CD14-positive monocyte (primary cell): ENCODE measurements around the gene RAB40C. TPM values are rescaled to one million over a fixed set of nuclear protein-coding genes. Genes with fewer than 3 reads are reported as not detected.

Experiments
- DNase-seq, 3 donors: peaks; one replicate each; pipeline ENCODE4 v3.0.0-alpha.2; 2011 to 2022
- H2AFZ ChIP-seq: 2 replicates; pipeline ENCODE4 v1.6.0; 2012; ENCODE audit warnings: mild to moderate bottlenecking, low read depth, low read length, inconsistent platforms; ENCODE audit not compliant: insufficient read depth, poor library complexity, severe bottlenecking
- H3K27ac ChIP-seq, 2 donors: 1 replicate in 1 of 2; 2 replicates in 1 of 2; pipeline ENCODE4 v1.5.1; 2012 to 2013; ENCODE audit warnings: low read length in 2 of 2, control low read depth in 1 of 2, inconsistent platforms in 1 of 2, low read depth in 1 of 2, mild to moderate bottlenecking in 1 of 2
- H3K27me3 ChIP-seq, 2 donors: one replicate each; pipeline versions ENCODE4 v1.6.0 to v1.6.1; 2011 to 2013; ENCODE audit warnings: low read length in 2 of 2; ENCODE audit not compliant: control insufficient read depth in 2 of 2, insufficient read depth in 2 of 2
- H3K36me3 ChIP-seq, 2 donors: replicated peaks in 1 of 2; 1 replicate in 1 of 2; 2 replicates in 1 of 2; pipeline versions ENCODE4 v1.5.1 to v1.6.1; 2012 to 2013; ENCODE audit warnings: low read length in 2 of 2, control low read depth in 1 of 2, inconsistent platforms in 1 of 2, mild to moderate bottlenecking in 1 of 2; ENCODE audit not compliant: insufficient read depth in 2 of 2, control insufficient read depth in 1 of 2
- H3K4me1 ChIP-seq, 2 donors: 1 replicate in 1 of 2; 2 replicates in 1 of 2; pipeline versions ENCODE4 v1.5.1 to v1.6.1; 2012 to 2013; ENCODE audit warnings: low read length in 2 of 2, control low read depth in 1 of 2, inconsistent platforms in 1 of 2, mild to moderate bottlenecking in 1 of 2, moderate library complexity in 1 of 2; ENCODE audit not compliant: insufficient read depth in 2 of 2, control insufficient read depth in 1 of 2
- H3K4me2 ChIP-seq: replicated peaks from 2 replicates; pipeline ENCODE3; 2012; ENCODE audit warnings: low read length, moderate library complexity, mild to moderate bottlenecking; ENCODE audit not compliant: poor library complexity, severe bottlenecking; ENCODE audit errors: extremely low read depth
- H3K4me3 ChIP-seq, 3 experiments: fragments of 200-600 bp in 1 of 3; sonication (generic) in 1 of 3; replicated peaks in 1 of 3; 1 replicate in 2 of 3; 2 replicates in 1 of 3; pipeline ENCODE4 v1.5.1; 2011 to 2013; ENCODE audit warnings: low read length in 3 of 3, mild to moderate bottlenecking in 3 of 3, control low read depth in 2 of 3, low read depth in 2 of 3, inconsistent platforms in 1 of 3, moderate library complexity in 1 of 3
- H3K79me2 ChIP-seq: 2 replicates; pipeline ENCODE4 v1.6.0; 2012; ENCODE audit warnings: mild to moderate bottlenecking, control low read depth, inconsistent platforms, low read length, moderate library complexity; ENCODE audit not compliant: insufficient read depth
- H3K9ac ChIP-seq: 2 replicates; pipeline ENCODE4 v1.6.0; 2017; ENCODE audit warnings: low read length, mild to moderate bottlenecking; ENCODE audit not compliant: insufficient read depth, poor library complexity, severe bottlenecking
- H3K9me3 ChIP-seq, 2 donors: replicated peaks in 1 of 2; 1 replicate in 1 of 2; 2 replicates in 1 of 2; pipeline versions ENCODE4 v1.5.1 to v1.6.1; 2012 to 2013; ENCODE audit warnings: low read length in 2 of 2, control low read depth in 1 of 2; ENCODE audit not compliant: control insufficient read depth in 1 of 2, insufficient read depth in 1 of 2
- H4K20me1 ChIP-seq: 2 replicates; pipeline ENCODE4 v1.6.0; 2012; ENCODE audit warnings: mild to moderate bottlenecking, low read length, control low read depth, moderate library complexity; ENCODE audit not compliant: insufficient read depth
- H3K27ac Mint-ChIP-seq, 7 donors: one replicate each; pipeline ENCODE4 v1.8.0; 2020; ENCODE audit warnings: mild to moderate bottlenecking in 7 of 7, mixed read lengths in 7 of 7, moderate library complexity in 6 of 7, inconsistent platforms in 2 of 7
- H3K27me3 Mint-ChIP-seq, 3 donors: one replicate each; pipeline ENCODE4 v1.8.0; 2021 to 2022; ENCODE audit warnings: low read depth in 3 of 3, mild to moderate bottlenecking in 3 of 3, mixed read lengths in 3 of 3, moderate library complexity in 3 of 3, inconsistent platforms in 1 of 3
- H3K36me3 Mint-ChIP-seq, 2 donors: one replicate each; pipeline ENCODE4 v1.8.0; 2020; ENCODE audit warnings: mixed read lengths in 2 of 2, inconsistent platforms in 1 of 2, mild to moderate bottlenecking in 1 of 2
- H3K4me1 Mint-ChIP-seq: one replicate; pipeline ENCODE4 v1.8.0; 2020; ENCODE audit warnings: mild to moderate bottlenecking, mixed read lengths
- H3K4me3 Mint-ChIP-seq, 2 donors: one replicate each; pipeline ENCODE4 v1.8.0; 2020; ENCODE audit warnings: mild to moderate bottlenecking in 2 of 2, mixed read lengths in 2 of 2, moderate library complexity in 1 of 2
- H3K9me3 Mint-ChIP-seq, 7 donors: one replicate each; pipeline ENCODE4 v1.8.0; 2020 to 2022; ENCODE audit warnings: mixed read lengths in 7 of 7, mild to moderate bottlenecking in 6 of 7, moderate library complexity in 6 of 7, inconsistent platforms in 2 of 7
- WGBS: methylation state at CpG from one replicate; pipeline ENCODE4 v1.1.5; 2013; ENCODE audit warnings: missing lambda C conversion rate; ENCODE audit not compliant: insufficient coverage; 5-methylcytosine and 5-hydroxymethylcytosine counted together
- intact Hi-C, 2 donors: fragments of 100-400 bp; cut with micrococcal nuclease; formaldehyde crosslinking; loops; one replicate each; pipeline versions ENCODE4 v1.15.0 to v1.15.1; 2023
- polyA plus RNA-seq, 3 donors: library from polyadenylated mRNA; depleted of rRNA in 1 of 3; unstranded in 2 of 3; stranded (reverse) in 1 of 3; fragments of 300-500 nt in 2 of 3; fragments of >200 nt in 1 of 3; fragmentation: Illumina TruSeq in 2 of 3; gene quantifications; 1 replicate in 2 of 3; 2 replicates in 1 of 3; pipeline ENCODE4 v1.2.3, GENCODE V29; 2012 to 2021
- TF ChIP-seq, protein P1 (sequence below): fragments of 200-600 bp; IDR thresholded peaks from one replicate; pipeline ENCODE4 v1.8.0; 2022; ENCODE audit warnings: antibody characterized with exemption, mild to moderate bottlenecking

The RAB40C gene
- polyA plus RNA-seq, 3 donors, result 10.0 to 22.6 (median 10.9) TPM

DNA sequence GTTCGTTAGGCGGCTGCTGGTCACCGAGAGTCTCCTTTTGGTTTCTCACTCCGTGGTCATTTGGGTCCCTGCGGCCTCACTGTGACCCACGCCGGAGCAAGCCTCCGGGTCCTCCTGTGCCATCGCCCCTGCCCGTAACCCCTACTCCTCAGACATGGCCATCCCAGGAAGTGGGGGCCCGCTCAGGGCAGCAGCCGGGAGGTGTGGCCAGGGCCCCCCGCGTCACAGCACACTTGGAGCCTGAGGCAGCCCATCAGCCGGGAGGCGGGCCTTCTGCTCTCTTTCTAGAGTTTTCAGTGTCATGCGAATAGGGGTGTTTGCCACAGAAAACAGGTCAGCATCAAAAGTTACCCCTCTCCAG lies 33.0 kb downstream of the RAB40C start:
- Histone ChIP-seq H4K20me1 (peaks cover 81% of the 10 kb centered on the region), H3K4me2 (no peak overlapping the region), H2AFZ (no peak overlapping the region), H3K9ac (no peak overlapping the region), H3K27ac (no peak overlapping the region), H3K79me2 (peaks cover 39% of the 10 kb centered on the region), H3K9me3 (no peaks in the 10 kb centered on the region), H3K4me3 (no peak overlapping the region), H3K36me3 (peaks cover 48 to 62% of the 10 kb centered on the region in 2 donors), H3K4me1 (no peaks in the 10 kb centered on the region), H3K27me3 (no peaks in the 10 kb centered on the region)
- 93% methylated on average over 10 of the region's 17 CpGs for WGBS
- peaks cover 33 to 83% of the 10 kb centered on the region in 2 donors for H3K36me3 Mint-ChIP-seq
- H3K9me3 Mint-ChIP-seq, result peaks cover 0 to 3% (median 0%) of the 10 kb centered on the region in 7 donors
- no peak overlapping the region for H3K27ac Mint-ChIP-seq
- intact Hi-C loops, result no loop called here
- peaks cover 0 to 1% (median 0%) of the 10 kb centered on the region in 3 donors for H3K27me3 Mint-ChIP-seq
- TF ChIP-seq, protein P1, sequence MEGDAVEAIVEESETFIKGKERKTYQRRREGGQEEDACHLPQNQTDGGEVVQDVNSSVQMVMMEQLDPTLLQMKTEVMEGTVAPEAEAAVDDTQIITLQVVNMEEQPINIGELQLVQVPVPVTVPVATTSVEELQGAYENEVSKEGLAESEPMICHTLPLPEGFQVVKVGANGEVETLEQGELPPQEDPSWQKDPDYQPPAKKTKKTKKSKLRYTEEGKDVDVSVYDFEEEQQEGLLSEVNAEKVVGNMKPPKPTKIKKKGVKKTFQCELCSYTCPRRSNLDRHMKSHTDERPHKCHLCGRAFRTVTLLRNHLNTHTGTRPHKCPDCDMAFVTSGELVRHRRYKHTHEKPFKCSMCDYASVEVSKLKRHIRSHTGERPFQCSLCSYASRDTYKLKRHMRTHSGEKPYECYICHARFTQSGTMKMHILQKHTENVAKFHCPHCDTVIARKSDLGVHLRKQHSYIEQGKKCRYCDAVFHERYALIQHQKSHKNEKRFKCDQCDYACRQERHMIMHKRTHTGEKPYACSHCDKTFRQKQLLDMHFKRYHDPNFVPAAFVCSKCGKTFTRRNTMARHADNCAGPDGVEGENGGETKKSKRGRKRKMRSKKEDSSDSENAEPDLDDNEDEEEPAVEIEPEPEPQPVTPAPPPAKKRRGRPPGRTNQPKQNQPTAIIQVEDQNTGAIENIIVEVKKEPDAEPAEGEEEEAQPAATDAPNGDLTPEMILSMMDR, result no peak
- no peak for DNase-seq
- H3K4me3 Mint-ChIP-seq, result no peak overlapping the region
- H3K4me1 Mint-ChIP-seq, result no peaks in the 10 kb centered on the region

DNA sequence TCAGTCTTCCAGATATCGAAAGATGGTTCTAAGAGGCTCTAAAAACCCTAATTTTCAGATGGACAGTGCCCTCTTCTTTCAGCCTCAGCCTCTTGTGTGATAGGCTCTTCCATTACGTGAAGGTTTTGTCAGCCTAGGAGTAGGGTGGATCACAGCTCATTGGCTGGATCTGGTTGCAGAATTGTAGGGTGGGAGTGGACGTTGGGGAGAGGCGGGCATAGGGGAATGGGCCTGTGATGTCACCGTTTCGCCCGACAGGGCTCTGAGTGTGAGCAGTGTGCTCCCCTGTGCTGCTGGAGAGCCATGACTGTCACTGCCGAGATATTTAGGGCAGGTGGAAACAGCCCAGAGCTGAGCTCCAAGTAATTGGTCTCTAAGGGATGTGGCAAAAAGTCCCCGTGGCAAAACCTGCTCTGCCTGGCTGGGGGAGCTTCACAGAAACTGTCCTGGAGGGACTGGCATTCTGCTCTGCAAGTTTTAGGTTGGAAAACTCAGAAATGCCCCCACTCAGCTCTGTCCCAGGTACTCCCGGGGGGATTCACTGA lies 34.7 kb downstream of the RAB40C start:
- Histone ChIP-seq H3K79me2 (peaks cover 25% of the 10 kb centered on the region), H3K36me3 (peaks cover 52 to 68% of the 10 kb centered on the region in 2 donors), H3K4me2 (no peak overlapping the region), H3K4me3 (no peak overlapping the region), H3K4me1 (peaks cover 0 to 2% of the 10 kb centered on the region in 2 donors), H3K9me3 (no peaks in the 10 kb centered on the region), H3K9ac (no peak overlapping the region), H3K27me3 (no peaks in the 10 kb centered on the region), H3K27ac (no peak overlapping the region), H2AFZ (no peak overlapping the region), H4K20me1 (peaks cover 81% of the 10 kb centered on the region)
- no peak overlapping the region for H3K4me3 Mint-ChIP-seq
- WGBS, result 96% methylated on average over 10 of the region's 10 CpGs
- no peak overlapping the region for H3K27ac Mint-ChIP-seq
- H3K9me3 Mint-ChIP-seq, result peaks cover 0 to 3% (median 0%) of the 10 kb centered on the region in 7 donors
- intact Hi-C loops, result no loop called here
- TF ChIP-seq, protein P1, result no peak
- peaks cover 2% of the 10 kb centered on the region for H3K4me1 Mint-ChIP-seq
- DNase-seq, result no peak
- H3K27me3 Mint-ChIP-seq, result peaks cover 0 to 2% (median 1%) of the 10 kb centered on the region in 3 donors
- H3K36me3 Mint-ChIP-seq, result peaks cover 38 to 79% of the 10 kb centered on the region in 2 donors
